D721Med (cell line): ENCODE data around the gene KCNAB1.

ENCODE experiments used
- DNase-seq: peaks from one replicate; pipeline ENCODE4 v3.0.0; 2011; ENCODE audit warnings: low spot score; ENCODE audit not compliant: insufficient read length
- FAIRE-seq: peaks from 2 replicates; lab custom pipeline; 2011; peaks lifted over from hg19 to GRCh38; lab: Jason Lieb, UNC
- CTCF ChIP-seq: IDR thresholded peaks from 2 replicates; pipeline ENCODE4 v1.5.1; 2012; ENCODE audit warnings: mild to moderate bottlenecking, control low read depth; ENCODE audit not compliant: insufficient read depth; ENCODE audit errors: missing control alignments

The KCNAB1 gene

GRCh38 chr3:156285626-156286025 lies 165.2 kb downstream of the KCNAB1 start:
- no peak for FAIRE-seq

GRCh38 chr3:156290924-156291271 lies 170.5 kb downstream of the KCNAB1 start:
- no peak for TF ChIP-seq CTCF

More at GRCh38 chr3:156285626-156286025, 165.2 kb downstream of the KCNAB1 start:
- no peak for TF ChIP-seq CTCF
- DNase-seq: no peak

GRCh38 chr3:156291272-156292123 lies 171.1 kb downstream of the KCNAB1 start:
- no peak for TF ChIP-seq CTCF
- DNase-seq (peak; percentile 63), FAIRE-seq (no peak)

More at GRCh38 chr3:156290924-156291271, 170.5 kb downstream of the KCNAB1 start:
- DNase-seq: no peak
- FAIRE-seq: no peak

- no peak for TF ChIP-seq CTCF
- DNase-seq (no peak), FAIRE-seq (no peak)
These were observed 173.2 kb downstream of the KCNAB1 start for GRCh38 chr3:156293566-156293965.

GRCh38 chr3:156297582-156297981 lies 177.2 kb downstream of the KCNAB1 start:
- FAIRE-seq: no peak
- no peak for DNase-seq
- TF ChIP-seq CTCF: no peak

GRCh38 chr3:156298014-156298413 lies 177.6 kb downstream of the KCNAB1 start:
- DNase-seq (no peak), FAIRE-seq (no peak)
- TF ChIP-seq CTCF: no peak

- DNase-seq (no peak), FAIRE-seq (no peak)
- no peak for TF ChIP-seq CTCF
These were observed 178.6 kb downstream of the KCNAB1 start for GRCh38 chr3:156298938-156299337.
